ENCODE measurements around the gene AOPEP.

The AOPEP gene

DNA sequence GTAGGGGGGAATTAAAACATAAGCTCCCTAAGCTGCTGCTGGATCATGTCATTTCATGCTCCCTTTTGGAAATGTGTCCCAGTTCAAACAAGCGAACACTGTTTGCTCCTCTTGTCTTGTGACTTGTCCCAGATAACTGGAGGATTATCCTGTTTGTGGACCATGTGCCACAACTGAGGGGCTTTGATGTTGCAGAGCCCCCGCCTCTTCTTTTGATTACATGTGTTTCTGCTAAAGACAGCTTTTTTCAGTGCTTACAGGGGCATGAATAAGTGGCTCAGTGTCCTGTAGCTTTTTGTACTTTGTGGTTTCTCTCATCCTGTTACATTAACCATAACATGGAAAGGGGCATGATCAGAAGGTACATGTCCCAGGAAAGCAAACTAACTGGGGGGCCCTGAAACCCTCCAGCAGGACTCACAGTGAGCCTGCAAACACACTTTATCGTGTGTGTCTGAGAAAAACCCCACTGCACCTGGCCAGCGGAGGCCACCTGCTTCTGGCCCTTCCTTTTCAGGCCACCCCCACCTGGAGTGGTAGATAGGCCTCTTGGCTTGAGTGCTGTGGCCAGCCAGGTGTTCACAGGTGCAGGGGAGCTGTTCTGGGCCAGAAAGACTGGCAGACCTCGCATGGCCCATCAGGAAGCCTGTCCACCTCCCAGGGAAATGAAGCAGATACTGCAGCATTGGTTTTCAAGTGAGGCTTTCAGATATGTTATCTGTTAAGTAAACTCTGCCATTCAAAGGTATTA, 305.4 kb downstream of the AOPEP start:
- DNase-seq (ENCODE audit: extremely low read depth, low read depth): no peak
- TF ChIP-seq, protein P1, sequence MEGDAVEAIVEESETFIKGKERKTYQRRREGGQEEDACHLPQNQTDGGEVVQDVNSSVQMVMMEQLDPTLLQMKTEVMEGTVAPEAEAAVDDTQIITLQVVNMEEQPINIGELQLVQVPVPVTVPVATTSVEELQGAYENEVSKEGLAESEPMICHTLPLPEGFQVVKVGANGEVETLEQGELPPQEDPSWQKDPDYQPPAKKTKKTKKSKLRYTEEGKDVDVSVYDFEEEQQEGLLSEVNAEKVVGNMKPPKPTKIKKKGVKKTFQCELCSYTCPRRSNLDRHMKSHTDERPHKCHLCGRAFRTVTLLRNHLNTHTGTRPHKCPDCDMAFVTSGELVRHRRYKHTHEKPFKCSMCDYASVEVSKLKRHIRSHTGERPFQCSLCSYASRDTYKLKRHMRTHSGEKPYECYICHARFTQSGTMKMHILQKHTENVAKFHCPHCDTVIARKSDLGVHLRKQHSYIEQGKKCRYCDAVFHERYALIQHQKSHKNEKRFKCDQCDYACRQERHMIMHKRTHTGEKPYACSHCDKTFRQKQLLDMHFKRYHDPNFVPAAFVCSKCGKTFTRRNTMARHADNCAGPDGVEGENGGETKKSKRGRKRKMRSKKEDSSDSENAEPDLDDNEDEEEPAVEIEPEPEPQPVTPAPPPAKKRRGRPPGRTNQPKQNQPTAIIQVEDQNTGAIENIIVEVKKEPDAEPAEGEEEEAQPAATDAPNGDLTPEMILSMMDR (IDR thresholded peaks at IDR 0.05; ENCODE audit: low read depth, low read length): no peak

- no peak for DNase-seq (ENCODE audit: extremely low read depth, low read depth)
- TF ChIP-seq, protein P1 (IDR thresholded peaks at IDR 0.05; ENCODE audit: low read depth, low read length): no peak
These were observed 306.3 kb downstream of the AOPEP start for GRCh38 chr9:95032580-95033341.

DNA sequence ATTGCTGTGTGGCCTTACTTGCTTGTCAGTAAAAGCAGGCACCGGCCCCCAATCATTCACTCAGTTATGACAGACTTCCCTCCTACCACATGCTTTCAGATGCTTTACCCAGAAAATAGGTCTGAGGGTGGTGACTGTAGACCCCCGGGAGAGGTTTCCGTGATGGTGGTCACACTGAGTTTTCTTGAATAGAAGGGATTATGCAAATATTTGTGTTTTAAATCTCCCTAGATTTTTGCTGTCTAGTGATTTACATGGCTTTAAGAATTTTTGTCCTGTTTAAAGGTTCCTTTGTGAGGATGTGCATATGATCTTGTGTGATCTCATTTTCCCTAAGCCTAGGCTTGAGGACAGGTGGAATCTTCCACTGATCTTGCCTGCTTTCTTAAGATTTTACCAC, 309.3 kb downstream of the AOPEP start:
- TF ChIP-seq, protein P1 (IDR thresholded peaks at IDR 0.05; ENCODE audit: low read depth, low read length): no peak
- DNase-seq (ENCODE audit: extremely low read depth, low read depth): no peak

DNA sequence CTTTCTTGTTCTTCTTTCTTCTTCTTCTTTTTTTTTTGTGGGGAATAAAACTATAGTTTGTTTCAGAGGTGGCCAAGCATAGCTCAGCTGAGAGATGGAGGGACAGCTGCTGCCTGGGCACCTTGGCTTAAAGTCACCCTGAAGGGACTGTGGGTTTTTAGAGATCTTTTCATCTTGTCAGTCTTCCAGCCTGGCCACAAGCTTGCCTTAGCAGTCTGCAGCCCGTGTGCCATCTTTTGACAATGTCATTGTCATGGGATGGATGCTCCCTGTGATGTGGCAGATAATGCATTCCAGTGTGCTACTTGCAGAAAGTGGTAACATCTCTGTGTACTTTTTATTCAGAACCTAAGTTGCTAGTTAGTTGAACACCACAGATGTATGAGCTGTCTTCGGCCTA, 310.2 kb downstream of the AOPEP start:
- TF ChIP-seq, protein P1 (IDR thresholded peaks at IDR 0.05; ENCODE audit: low read depth, low read length): no peak
- DNase-seq (ENCODE audit: extremely low read depth, low read depth): no peak

DNA sequence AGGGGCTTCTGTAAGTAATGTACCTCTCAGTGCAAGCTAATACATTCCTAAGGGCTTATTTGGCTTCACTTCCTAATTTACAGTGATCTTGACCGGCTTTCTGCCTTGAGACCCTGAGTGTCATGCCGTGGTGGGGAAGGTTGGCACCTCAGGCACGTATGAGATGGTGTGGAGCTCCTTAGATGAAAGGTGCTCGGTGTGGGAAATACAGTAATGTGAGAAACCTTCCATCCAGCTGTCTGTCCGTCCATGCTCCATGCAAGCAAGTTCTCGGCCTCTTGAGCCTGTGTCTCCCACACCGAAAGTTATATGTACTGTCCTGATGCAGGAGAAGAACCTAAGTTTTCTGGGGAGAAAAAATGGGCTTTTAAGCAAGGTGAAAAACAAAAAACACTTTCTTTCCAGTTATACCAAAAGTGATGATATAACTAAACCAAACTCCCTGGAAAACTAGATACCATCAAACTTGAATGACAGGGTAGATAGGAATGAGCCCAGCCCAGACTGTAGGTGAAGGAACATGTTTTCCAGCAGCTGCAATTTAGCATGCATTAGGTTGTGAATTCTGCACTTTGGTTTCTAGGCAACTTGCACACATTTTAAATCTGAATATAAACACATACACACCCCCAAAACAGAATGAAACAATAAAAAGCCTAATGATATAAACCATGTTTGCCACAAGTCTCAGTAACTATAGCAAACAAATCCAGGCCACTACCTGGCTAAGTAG, 311.5 kb downstream of the AOPEP start:
- TF ChIP-seq, protein P1 (IDR thresholded peaks at IDR 0.05; ENCODE audit: low read depth, low read length): no peak
- DNase-seq (ENCODE audit: extremely low read depth, low read depth): no peak

GRCh38 chr9:95038666-95039065, 312.2 kb downstream of the AOPEP start:
- no peak for DNase-seq (ENCODE audit: extremely low read depth, low read depth)
- TF ChIP-seq, protein P1 (IDR thresholded peaks at IDR 0.05; ENCODE audit: low read depth, low read length): no peak
